Fibroblast of lung (primary cell): ENCODE data around the gene CALCA. TPM values are rescaled to one million over a fixed set of nuclear protein-coding genes. Genes with fewer than 3 reads are reported as not detected.
"Not testable (repeated sequence)": the region's sequence is repeated elsewhere in the genome, so short reads cannot be mapped to it uniquely, and the experiment has no call there.

Experiments
- DNase-seq, 2 donors: peaks; one replicate each; pipeline versions ENCODE4 v3.0.0 to v3.0.0-alpha.2; 2010; ENCODE audit warnings: low read depth in 2 of 2
- H2AFZ ChIP-seq: 2 replicates; pipeline ENCODE4 v1.5.1; 2012; ENCODE audit warnings: low read length, control low read depth, inconsistent platforms
- H3K27ac ChIP-seq: 2 replicates; pipeline ENCODE4 v1.5.1; 2011; ENCODE audit warnings: low read length, control low read depth; ENCODE audit not compliant: insufficient read depth
- H3K27me3 ChIP-seq: 2 replicates; pipeline ENCODE4 v1.5.1; 2011; ENCODE audit warnings: mild to moderate bottlenecking, low read length; ENCODE audit not compliant: control insufficient read depth, insufficient read depth
- H3K36me3 ChIP-seq: 2 replicates; pipeline ENCODE4 v1.5.1; 2011; ENCODE audit warnings: low read length; ENCODE audit not compliant: control insufficient read depth, insufficient read depth
- H3K4me1 ChIP-seq: 2 replicates; pipeline ENCODE4 v1.5.1; 2011; ENCODE audit warnings: low read length; ENCODE audit not compliant: control insufficient read depth, insufficient read depth; ENCODE audit errors: extremely low read depth
- H3K4me2 ChIP-seq: 2 replicates; pipeline ENCODE4 v1.5.1; 2011; ENCODE audit warnings: low read length, control low read depth; ENCODE audit not compliant: insufficient read depth; ENCODE audit errors: extremely low read depth
- H3K4me3 ChIP-seq, 4 experiments: fragments of 200-600 bp in 1 of 4; sonication (generic) in 1 of 4; replicated peaks in 1 of 4; 2 replicates each; pipeline ENCODE4 v1.5.1; 2011 to 2016; ENCODE audit warnings: low read length in 4 of 4, low read depth in 3 of 4, mild to moderate bottlenecking in 3 of 4, control low read depth in 2 of 4, inconsistent platforms in 1 of 4, mixed read lengths in 1 of 4; ENCODE audit not compliant: insufficient read depth in 1 of 4; ENCODE audit errors: control extremely low read depth in 1 of 4
- H3K79me2 ChIP-seq: 2 replicates; pipeline ENCODE4 v1.5.1; 2012; ENCODE audit warnings: mild to moderate bottlenecking, low read length, inconsistent platforms; ENCODE audit not compliant: control insufficient read depth, insufficient read depth
- H3K9ac ChIP-seq: 2 replicates; pipeline ENCODE4 v1.5.1; 2011; ENCODE audit warnings: mild to moderate bottlenecking, low read length, control low read depth; ENCODE audit not compliant: insufficient read depth
- H3K9me3 ChIP-seq: 2 replicates; pipeline ENCODE4 v1.5.1; 2012; ENCODE audit warnings: low read depth, low read length; ENCODE audit not compliant: control insufficient read depth, insufficient read depth
- H4K20me1 ChIP-seq: 2 replicates; pipeline ENCODE4 v1.5.1; 2011; ENCODE audit warnings: low read length; ENCODE audit not compliant: control insufficient read depth, insufficient read depth; ENCODE audit errors: extremely low read depth
- CTCF ChIP-seq, 2 donors: IDR thresholded peaks in 1 of 2; conservative IDR thresholded peaks in 1 of 2; 1 replicate in 1 of 2; 2 replicates in 1 of 2; pipeline ENCODE4 v1.5.1; 2011 to 2012; ENCODE audit warnings: low read length in 2 of 2, control low read depth in 1 of 2, inconsistent platforms in 1 of 2, low read depth in 1 of 2, mild to moderate bottlenecking in 1 of 2
- EZH2 ChIP-seq: IDR thresholded peaks from 2 replicates; pipeline ENCODE4 v1.5.1; 2012; ENCODE audit warnings: low read length, control low read depth, mild to moderate bottlenecking; ENCODE audit errors: missing control alignments
- polyA plus RNA-seq, 2 donors: library from polyadenylated mRNA; depleted of rRNA in 1 of 2; stranded (reverse) in 1 of 2; unstranded in 1 of 2; fragments of >200 nt; gene quantifications; 2 replicates each; pipeline ENCODE4 v1.2.1, GENCODE V29; 2011 to 2012; ENCODE audit warnings: missing spikeins in 1 of 2
- total RNA-seq: library from RNA; depleted of rRNA; stranded (reverse); fragments of >200 nt; gene quantifications from 2 replicates; pipeline ENCODE4 v1.2.1, GENCODE V29; 2014

CALCA gene
- total and polyA plus RNA-seq, 2 donors (not counting 1 experiment from before 2014, with no cell fraction given): not detected

- H3K4me1 ChIP-seq: no peaks in the 10 kb centered on the region
- no peaks in the 10 kb centered on the region for H3K27me3 ChIP-seq
- H3K4me3 ChIP-seq: no peak overlapping the region
- TF ChIP-seq CTCF (conservative IDR thresholded peaks at IDR 0.05 in 1 of 2, IDR thresholded peaks at IDR 0.05 in 1 of 2; ENCODE audit: low read depth in 1 of 2, low read length in 2 of 2) (no peak), EZH2 (no peak)
- H3K9ac ChIP-seq: no peak overlapping the region
- no peak overlapping the region for H2AFZ ChIP-seq
- H3K9me3 ChIP-seq: no peaks in the 10 kb centered on the region
- H3K36me3 ChIP-seq: no peaks in the 10 kb centered on the region
- H3K79me2 ChIP-seq: no peaks in the 10 kb centered on the region
- no peak overlapping the region for H3K4me2 ChIP-seq
- no peak overlapping the region for H3K27ac ChIP-seq
- no peaks in the 10 kb centered on the region for H4K20me1 ChIP-seq
- no peak for DNase-seq
Measured at GRCh38 chr11:15010865-15011264, 38.7 kb upstream of the CALCA start.

- no peak overlapping the region for H3K4me3 ChIP-seq
- H3K79me2 ChIP-seq: no peaks in the 10 kb centered on the region
- H3K4me1 ChIP-seq: no peaks in the 10 kb centered on the region
- no peaks in the 10 kb centered on the region for H3K36me3 ChIP-seq
- H3K27me3 ChIP-seq: no peaks in the 10 kb centered on the region
- no peak overlapping the region for H3K4me2 ChIP-seq
- H3K9me3 ChIP-seq: no peaks in the 10 kb centered on the region
- DNase-seq: peak; percentile 34 to 52
- no peak overlapping the region for H2AFZ ChIP-seq
- TF ChIP-seq EZH2 (no peak), CTCF (conservative IDR thresholded peaks at IDR 0.05 in 1 of 2, IDR thresholded peaks at IDR 0.05 in 1 of 2; ENCODE audit: low read depth in 1 of 2, low read length in 2 of 2) (peak in 1 of 2 donors; percentile 47)
- H4K20me1 ChIP-seq: no peaks in the 10 kb centered on the region
- H3K27ac ChIP-seq: no peak overlapping the region
- H3K9ac ChIP-seq: no peak overlapping the region
Measured at GRCh38 chr11:15006139-15006759, 34.1 kb upstream of the CALCA start.

- H3K27me3 ChIP-seq, H2AFZ ChIP-seq, H3K27ac ChIP-seq, H3K9ac ChIP-seq, H3K4me3 ChIP-seq, H3K79me2 ChIP-seq, H3K4me2 ChIP-seq, H3K9me3 ChIP-seq, H3K4me1 ChIP-seq, H4K20me1 ChIP-seq, H3K36me3 ChIP-seq, DNase-seq: not testable (repeated sequence)
Measured at GRCh38 chr11:14988133-14988532, 16.0 kb upstream of the CALCA start.
